Measurements from ENCODE around the gene IGF2BP3. TPM values are rescaled to one million over a fixed set of nuclear protein-coding genes. Genes with fewer than 3 reads are reported as not detected.
"Not testable (repeated sequence)": the region's sequence is repeated elsewhere in the genome, so short reads cannot be mapped to it uniquely, and the experiment has no call there.

IGF2BP3 gene
- total and polyA plus RNA-seq, 2 donors (not counting 1 experiment from before 2014, with no cell fraction given), result 4.3 to 11.2 TPM

GRCh38 chr7:23331132-23331531 lies 139.2 kb downstream of the IGF2BP3 start:
- no peak overlapping the region for H3K4me2 ChIP-seq (ENCODE audit: extremely low read depth, insufficient read depth, low read length)
- no peaks in the 10 kb centered on the region for H3K27me3 ChIP-seq (ENCODE audit: control insufficient read depth, insufficient read depth, low read length)
- H3K4me1 ChIP-seq (ENCODE audit: control insufficient read depth, extremely low read depth, insufficient read depth, low read length), result peaks cover 8% of the 10 kb centered on the region
- TF ChIP-seq CTCF (conservative IDR thresholded peaks at IDR 0.05 in 1 of 2, IDR thresholded peaks at IDR 0.05 in 1 of 2; ENCODE audit: low read depth in 1 of 2, low read length in 2 of 2), result no peak
- TF ChIP-seq EZH2 (IDR thresholded peaks at IDR 0.05; ENCODE audit: low read length, missing control alignments), result no peak
- H3K36me3 ChIP-seq (ENCODE audit: control insufficient read depth, insufficient read depth, low read length), result no peaks in the 10 kb centered on the region
- no peak for DNase-seq (ENCODE audit: low read depth in 2 of 2)
- no peak overlapping the region for H2AFZ ChIP-seq (ENCODE audit: low read length)
- no peaks in the 10 kb centered on the region for H3K9me3 ChIP-seq (ENCODE audit: control insufficient read depth, insufficient read depth, low read depth, low read length)
- H3K9ac ChIP-seq (ENCODE audit: insufficient read depth, low read length), result no peak overlapping the region
- no peak overlapping the region for H3K4me3 ChIP-seq (replicated peaks in 1 of 4; ENCODE audit: control extremely low read depth in 1 of 4, insufficient read depth in 1 of 4, low read depth in 3 of 4, low read length in 4 of 4)
- no peaks in the 10 kb centered on the region for H4K20me1 ChIP-seq (ENCODE audit: control insufficient read depth, extremely low read depth, insufficient read depth, low read length)
- H3K27ac ChIP-seq (ENCODE audit: insufficient read depth, low read length), result no peak overlapping the region
- H3K79me2 ChIP-seq (ENCODE audit: control insufficient read depth, insufficient read depth, low read length), result no peaks in the 10 kb centered on the region

GRCh38 chr7:23315366-23315765 lies 154.9 kb downstream of the IGF2BP3 start:
- Histone ChIP-seq H3K4me1 (ENCODE audit: control insufficient read depth, extremely low read depth, insufficient read depth, low read length) (no peaks in the 10 kb centered on the region), H3K36me3 (ENCODE audit: control insufficient read depth, insufficient read depth, low read length) (no peaks in the 10 kb centered on the region), H3K9me3 (ENCODE audit: control insufficient read depth, insufficient read depth, low read depth, low read length) (no peaks in the 10 kb centered on the region), H3K27me3 (ENCODE audit: control insufficient read depth, insufficient read depth, low read length) (no peaks in the 10 kb centered on the region), H3K4me3 (replicated peaks in 1 of 4; ENCODE audit: control extremely low read depth in 1 of 4, insufficient read depth in 1 of 4, low read depth in 3 of 4, low read length in 4 of 4) (no peak overlapping the region), H4K20me1 (ENCODE audit: control insufficient read depth, extremely low read depth, insufficient read depth, low read length) (no peaks in the 10 kb centered on the region), H3K79me2 (ENCODE audit: control insufficient read depth, insufficient read depth, low read length) (no peaks in the 10 kb centered on the region), H2AFZ (ENCODE audit: low read length) (no peak overlapping the region), H3K27ac (ENCODE audit: insufficient read depth, low read length) (no peak overlapping the region), H3K9ac (ENCODE audit: insufficient read depth, low read length) (no peak overlapping the region), H3K4me2 (ENCODE audit: extremely low read depth, insufficient read depth, low read length) (no peak overlapping the region)
- TF ChIP-seq CTCF (conservative IDR thresholded peaks at IDR 0.05 in 1 of 2, IDR thresholded peaks at IDR 0.05 in 1 of 2; ENCODE audit: low read depth in 1 of 2, low read length in 2 of 2) (no peak), EZH2 (IDR thresholded peaks at IDR 0.05; ENCODE audit: low read length, missing control alignments) (no peak)
- peak; percentile 36 to 54 for DNase-seq (ENCODE audit: low read depth in 2 of 2)

GRCh38 chr7:23312141-23312540 lies 158.2 kb downstream of the IGF2BP3 start:
- not testable (repeated sequence) for DNase-seq (ENCODE audit: low read depth in 2 of 2); H3K36me3 ChIP-seq (ENCODE audit: control insufficient read depth, insufficient read depth, low read length); H3K9ac ChIP-seq (ENCODE audit: insufficient read depth, low read length); H3K9me3 ChIP-seq (ENCODE audit: control insufficient read depth, insufficient read depth, low read depth, low read length); H3K27me3 ChIP-seq (ENCODE audit: control insufficient read depth, insufficient read depth, low read length); H3K79me2 ChIP-seq (ENCODE audit: control insufficient read depth, insufficient read depth, low read length); H3K27ac ChIP-seq (ENCODE audit: insufficient read depth, low read length); H3K4me2 ChIP-seq (ENCODE audit: extremely low read depth, insufficient read depth, low read length); H2AFZ ChIP-seq (ENCODE audit: low read length); H3K4me1 ChIP-seq (ENCODE audit: control insufficient read depth, extremely low read depth, insufficient read depth, low read length); H4K20me1 ChIP-seq (ENCODE audit: control insufficient read depth, extremely low read depth, insufficient read depth, low read length); H3K4me3 ChIP-seq (replicated peaks in 1 of 4; ENCODE audit: control extremely low read depth in 1 of 4, insufficient read depth in 1 of 4, low read depth in 3 of 4, low read length in 4 of 4)
